ENCODE measurements around the gene SLC39A11. TPM values are rescaled to one million over a fixed set of nuclear protein-coding genes. Genes with fewer than 3 reads are reported as not detected.

The SLC39A11 gene
- total and polyA plus RNA-seq, 4 donors = 18.9 to 44.9 (median 28.2) TPM

DNA sequence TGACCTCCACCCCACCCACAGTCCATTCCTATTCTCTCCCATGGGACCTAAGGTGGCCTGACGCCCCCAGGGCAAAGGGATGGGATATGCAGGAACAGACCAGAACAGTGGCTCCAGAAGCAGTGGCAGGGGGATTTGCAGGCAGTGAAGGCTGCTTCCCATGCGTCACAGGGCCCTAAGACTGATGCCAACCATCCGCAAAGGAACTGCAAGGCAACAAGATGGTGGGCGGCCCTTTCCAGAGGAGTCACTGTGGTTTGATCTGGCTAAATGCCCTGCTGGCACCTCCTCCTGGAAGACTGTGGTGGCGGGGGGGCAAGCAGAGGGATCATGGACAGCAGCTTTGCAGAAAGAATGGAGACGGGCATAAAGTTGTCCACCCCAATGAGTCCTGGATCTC, 4.4 kb upstream of the SLC39A11 start (continued):
- TF ChIP-seq, protein P1, sequence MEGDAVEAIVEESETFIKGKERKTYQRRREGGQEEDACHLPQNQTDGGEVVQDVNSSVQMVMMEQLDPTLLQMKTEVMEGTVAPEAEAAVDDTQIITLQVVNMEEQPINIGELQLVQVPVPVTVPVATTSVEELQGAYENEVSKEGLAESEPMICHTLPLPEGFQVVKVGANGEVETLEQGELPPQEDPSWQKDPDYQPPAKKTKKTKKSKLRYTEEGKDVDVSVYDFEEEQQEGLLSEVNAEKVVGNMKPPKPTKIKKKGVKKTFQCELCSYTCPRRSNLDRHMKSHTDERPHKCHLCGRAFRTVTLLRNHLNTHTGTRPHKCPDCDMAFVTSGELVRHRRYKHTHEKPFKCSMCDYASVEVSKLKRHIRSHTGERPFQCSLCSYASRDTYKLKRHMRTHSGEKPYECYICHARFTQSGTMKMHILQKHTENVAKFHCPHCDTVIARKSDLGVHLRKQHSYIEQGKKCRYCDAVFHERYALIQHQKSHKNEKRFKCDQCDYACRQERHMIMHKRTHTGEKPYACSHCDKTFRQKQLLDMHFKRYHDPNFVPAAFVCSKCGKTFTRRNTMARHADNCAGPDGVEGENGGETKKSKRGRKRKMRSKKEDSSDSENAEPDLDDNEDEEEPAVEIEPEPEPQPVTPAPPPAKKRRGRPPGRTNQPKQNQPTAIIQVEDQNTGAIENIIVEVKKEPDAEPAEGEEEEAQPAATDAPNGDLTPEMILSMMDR (IDR thresholded peaks at IDR 0.05; ENCODE audit: low read depth, low read length, missing input control) = no peak
- TF ChIP-seq TAF1 (conservative IDR thresholded peaks at IDR 0.05) (no peak), YY1 (IDR thresholded peaks at IDR 0.05) (no peak), EGR1 (IDR thresholded peaks at IDR 0.05; ENCODE audit: low read depth in 2 of 2) (no peak)
- TF ChIP-seq, protein P2, sequence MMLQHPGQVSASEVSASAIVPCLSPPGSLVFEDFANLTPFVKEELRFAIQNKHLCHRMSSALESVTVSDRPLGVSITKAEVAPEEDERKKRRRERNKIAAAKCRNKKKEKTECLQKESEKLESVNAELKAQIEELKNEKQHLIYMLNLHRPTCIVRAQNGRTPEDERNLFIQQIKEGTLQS (IDR thresholded peaks at IDR 0.05) = no peak

DNA sequence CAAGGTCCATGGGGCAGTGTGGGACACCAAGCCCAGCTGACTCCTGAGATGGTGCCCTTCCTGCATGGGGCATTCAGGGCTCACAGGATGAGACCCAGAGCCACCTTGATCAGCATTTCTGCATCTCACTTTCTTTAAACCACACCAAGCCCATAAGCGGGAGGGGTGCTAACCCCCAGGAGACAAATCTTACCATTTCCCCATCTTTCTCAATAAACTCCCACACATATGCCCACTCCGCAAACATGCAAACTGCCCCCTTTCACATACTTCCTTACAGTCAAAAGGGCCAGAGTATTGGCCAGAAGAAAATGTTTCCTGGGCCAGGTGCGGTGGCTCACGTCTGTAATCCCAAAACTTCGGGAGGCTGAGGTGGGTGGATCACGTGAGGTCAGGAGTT, 3.7 kb upstream of the SLC39A11 start:
- Histone ChIP-seq H3K27ac (ENCODE audit: low read depth in 1 of 2, low read length in 2 of 2) (no peak overlapping the region), H3K9me3 (ENCODE audit: control insufficient read depth in 4 of 4, low read length in 3 of 4) (no peaks in the 10 kb centered on the region), H3K27me3 (ENCODE audit: control insufficient read depth in 4 of 4, insufficient read depth in 4 of 4, low read length in 3 of 4) (no peaks in the 10 kb centered on the region), H3K4me1 (ENCODE audit: control insufficient read depth in 4 of 4, insufficient read depth in 4 of 4, low read length in 3 of 4) (peaks cover 5 to 11% (median 10%) of the 10 kb centered on the region in 4 donors), H3K4me3 (ENCODE audit: low read depth in 1 of 3, low read length in 3 of 3) (no peak overlapping the region), H3K9ac (ENCODE audit: low read depth in 1 of 2, low read length in 2 of 2) (no peak overlapping the region), H3K36me3 (ENCODE audit: control insufficient read depth in 4 of 4, insufficient read depth in 3 of 4, low read depth in 1 of 4, low read length in 3 of 4) (no peaks in the 10 kb centered on the region)
- WGBS = 87% methylated on average over 6 of the region's 6 CpGs
- no peak for DNase-seq (ENCODE audit: low spot score)
- TF ChIP-seq GABPA (IDR thresholded peaks at IDR 0.05 in 1 of 2, conservative IDR thresholded peaks at IDR 0.05 in 1 of 2) (no peak), HNF4G (IDR thresholded peaks at IDR 0.05) (no peak), RAD21 (IDR thresholded peaks at IDR 0.05) (no peak)
- TF ChIP-seq, protein P1 (IDR thresholded peaks at IDR 0.05; ENCODE audit: low read depth, low read length, missing input control) = no peak
- TF ChIP-seq, protein P3, sequence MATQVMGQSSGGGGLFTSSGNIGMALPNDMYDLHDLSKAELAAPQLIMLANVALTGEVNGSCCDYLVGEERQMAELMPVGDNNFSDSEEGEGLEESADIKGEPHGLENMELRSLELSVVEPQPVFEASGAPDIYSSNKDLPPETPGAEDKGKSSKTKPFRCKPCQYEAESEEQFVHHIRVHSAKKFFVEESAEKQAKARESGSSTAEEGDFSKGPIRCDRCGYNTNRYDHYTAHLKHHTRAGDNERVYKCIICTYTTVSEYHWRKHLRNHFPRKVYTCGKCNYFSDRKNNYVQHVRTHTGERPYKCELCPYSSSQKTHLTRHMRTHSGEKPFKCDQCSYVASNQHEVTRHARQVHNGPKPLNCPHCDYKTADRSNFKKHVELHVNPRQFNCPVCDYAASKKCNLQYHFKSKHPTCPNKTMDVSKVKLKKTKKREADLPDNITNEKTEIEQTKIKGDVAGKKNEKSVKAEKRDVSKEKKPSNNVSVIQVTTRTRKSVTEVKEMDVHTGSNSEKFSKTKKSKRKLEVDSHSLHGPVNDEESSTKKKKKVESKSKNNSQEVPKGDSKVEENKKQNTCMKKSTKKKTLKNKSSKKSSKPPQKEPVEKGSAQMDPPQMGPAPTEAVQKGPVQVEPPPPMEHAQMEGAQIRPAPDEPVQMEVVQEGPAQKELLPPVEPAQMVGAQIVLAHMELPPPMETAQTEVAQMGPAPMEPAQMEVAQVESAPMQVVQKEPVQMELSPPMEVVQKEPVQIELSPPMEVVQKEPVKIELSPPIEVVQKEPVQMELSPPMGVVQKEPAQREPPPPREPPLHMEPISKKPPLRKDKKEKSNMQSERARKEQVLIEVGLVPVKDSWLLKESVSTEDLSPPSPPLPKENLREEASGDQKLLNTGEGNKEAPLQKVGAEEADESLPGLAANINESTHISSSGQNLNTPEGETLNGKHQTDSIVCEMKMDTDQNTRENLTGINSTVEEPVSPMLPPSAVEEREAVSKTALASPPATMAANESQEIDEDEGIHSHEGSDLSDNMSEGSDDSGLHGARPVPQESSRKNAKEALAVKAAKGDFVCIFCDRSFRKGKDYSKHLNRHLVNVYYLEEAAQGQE (IDR thresholded peaks at IDR 0.05) = no peak

DNA sequence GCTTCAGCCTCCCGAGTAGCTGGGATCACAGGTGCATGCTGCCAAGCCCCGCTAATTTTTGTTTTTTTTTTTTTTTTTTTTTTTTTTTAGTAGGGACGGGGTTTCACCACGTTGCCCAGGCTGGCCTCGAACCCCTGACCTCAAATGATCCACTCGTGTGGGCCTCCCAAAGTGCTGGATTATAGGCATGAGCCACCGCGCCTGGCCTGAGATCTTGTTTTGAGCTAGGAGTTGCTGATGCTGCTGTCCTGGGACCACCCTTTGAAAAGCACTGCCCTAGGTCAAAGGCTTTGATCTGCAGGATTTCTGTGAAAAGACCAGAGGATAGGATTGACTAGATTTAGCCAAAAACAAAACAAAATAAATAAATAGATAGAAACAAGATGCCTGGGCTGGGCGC, 798 bp upstream of the SLC39A11 start:
- TF ChIP-seq NR2F2 (IDR thresholded peaks at IDR 0.05) (no peak), FOXA1 (IDR thresholded peaks at IDR 0.05) (no peak), EGR1 (IDR thresholded peaks at IDR 0.05; ENCODE audit: low read depth in 2 of 2) (no peak)
- TF ChIP-seq, protein P4, sequence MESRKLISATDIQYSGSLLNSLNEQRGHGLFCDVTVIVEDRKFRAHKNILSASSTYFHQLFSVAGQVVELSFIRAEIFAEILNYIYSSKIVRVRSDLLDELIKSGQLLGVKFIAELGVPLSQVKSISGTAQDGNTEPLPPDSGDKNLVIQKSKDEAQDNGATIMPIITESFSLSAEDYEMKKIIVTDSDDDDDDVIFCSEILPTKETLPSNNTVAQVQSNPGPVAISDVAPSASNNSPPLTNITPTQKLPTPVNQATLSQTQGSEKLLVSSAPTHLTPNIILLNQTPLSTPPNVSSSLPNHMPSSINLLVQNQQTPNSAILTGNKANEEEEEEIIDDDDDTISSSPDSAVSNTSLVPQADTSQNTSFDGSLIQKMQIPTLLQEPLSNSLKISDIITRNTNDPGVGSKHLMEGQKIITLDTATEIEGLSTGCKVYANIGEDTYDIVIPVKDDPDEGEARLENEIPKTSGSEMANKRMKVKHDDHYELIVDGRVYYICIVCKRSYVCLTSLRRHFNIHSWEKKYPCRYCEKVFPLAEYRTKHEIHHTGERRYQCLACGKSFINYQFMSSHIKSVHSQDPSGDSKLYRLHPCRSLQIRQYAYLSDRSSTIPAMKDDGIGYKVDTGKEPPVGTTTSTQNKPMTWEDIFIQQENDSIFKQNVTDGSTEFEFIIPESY (IDR thresholded peaks at IDR 0.05) = no peak
- TF ChIP-seq, protein P2 (IDR thresholded peaks at IDR 0.05) = no peak
- no peak overlapping the region for H3K4me3 ChIP-seq (ENCODE audit: low read depth in 1 of 3, low read length in 3 of 3)
- peaks cover 11 to 32% (median 27%) of the 10 kb centered on the region in 4 donors for H3K4me1 ChIP-seq (ENCODE audit: control insufficient read depth in 4 of 4, insufficient read depth in 4 of 4, low read length in 3 of 4)
- no peak overlapping the region for H3K9ac ChIP-seq (ENCODE audit: low read depth in 1 of 2, low read length in 2 of 2)
- no peak overlapping the region for H3K27ac ChIP-seq (ENCODE audit: low read depth in 1 of 2, low read length in 2 of 2)
- H3K36me3 ChIP-seq (ENCODE audit: control insufficient read depth in 4 of 4, insufficient read depth in 3 of 4, low read depth in 1 of 4, low read length in 3 of 4) = no peaks in the 10 kb centered on the region
- no peaks in the 10 kb centered on the region for H3K27me3 ChIP-seq (ENCODE audit: control insufficient read depth in 4 of 4, insufficient read depth in 4 of 4, low read length in 3 of 4)
- no peak for DNase-seq (ENCODE audit: low spot score)
- WGBS = 76% methylated on average over 9 of the region's 9 CpGs
- H3K9me3 ChIP-seq (ENCODE audit: control insufficient read depth in 4 of 4, low read length in 3 of 4) = no peaks in the 10 kb centered on the region
